Suprapubic skin (tissue), 4 donors: Measurements from ENCODE around the gene CPT1B. TPM values are rescaled to one million over a fixed set of nuclear protein-coding genes. Genes with fewer than 3 reads are reported as not detected.
"Not testable (repeated sequence)": the region's sequence is repeated elsewhere in the genome, so short reads cannot be mapped to it uniquely, and the experiment has no call there.

ENCODE experiments used
- DNase-seq, 2 donors: peaks; one replicate each; pipeline ENCODE4 v3.0.0-alpha.2; 2019; ENCODE audit warnings: low spot score in 2 of 2
- H3K27ac ChIP-seq: fragments of 200-600 bp; sonication (generic); one replicate; pipeline ENCODE4 v1.5.1; 2019
- H3K27me3 ChIP-seq: fragments of 200-600 bp; sonication (generic); one replicate; pipeline ENCODE4 v1.5.1; 2019
- H3K36me3 ChIP-seq: fragments of 200-600 bp; sonication (generic); one replicate; pipeline ENCODE4 v1.5.1; 2019
- H3K4me1 ChIP-seq: fragments of 200-600 bp; sonication (generic); one replicate; pipeline ENCODE4 v1.5.1; 2019
- H3K4me3 ChIP-seq: fragments of 200-600 bp; sonication (generic); one replicate; pipeline ENCODE4 v1.5.1; 2019; ENCODE audit warnings: mild to moderate bottlenecking
- H3K9me3 ChIP-seq: fragments of 200-600 bp; sonication (generic); one replicate; pipeline ENCODE4 v1.5.1; 2019
- CTCF ChIP-seq, 2 donors: fragments of 200-600 bp in 1 of 2; fragments of 450-650 bp in 1 of 2; sonication (generic) in 1 of 2; IDR thresholded peaks; one replicate each; pipeline ENCODE4 v1.5.1; 2016 to 2019; ENCODE audit warnings: antibody characterized with exemption in 2 of 2, mild to moderate bottlenecking in 1 of 2, moderate library complexity in 1 of 2
- EP300 ChIP-seq: sonication (generic); formaldehyde crosslinking; IDR thresholded peaks from one replicate; pipeline ENCODE4 v1.6.1; 2017; ENCODE audit warnings: antibody characterized with exemption
- POLR2A ChIP-seq, 2 donors: fragments of 450-650 bp; IDR thresholded peaks; one replicate each; pipeline ENCODE4 v1.6.1; 2017; ENCODE audit warnings: antibody characterized with exemption in 2 of 2, mild to moderate bottlenecking in 2 of 2, moderate library complexity in 2 of 2
- POLR2AphosphoS5 ChIP-seq, 3 donors: sonication (generic); formaldehyde crosslinking; IDR thresholded peaks; one replicate each; pipeline ENCODE4 v1.6.1; 2017; ENCODE audit warnings: antibody characterized with exemption in 3 of 3
- WGBS: methylation state at CpG from one replicate; pipeline ENCODE4 v1.1.5; 2018; 5-methylcytosine and 5-hydroxymethylcytosine counted together
- total RNA-seq, 4 donors: library from RNA; depleted of rRNA; stranded (reverse); fragments of >200 nt; gene quantifications; one replicate each; pipeline ENCODE4 v1.1.0, GENCODE V29; 2016

The CPT1B gene
- total RNA-seq, 4 donors from 2014 or later: 12.7 to 46.6 (median 19.2) TPM

GRCh38 chr22:50620593-50621355, 42.5 kb upstream of the CPT1B start:
- H3K36me3 ChIP-seq: peaks cover 4% of the 10 kb centered on the region
- H3K9me3 ChIP-seq: no peaks in the 10 kb centered on the region
- WGBS: 16% methylated on average over 25 of the region's 25 CpGs
- no peak overlapping the region for H3K27ac ChIP-seq
- DNase-seq: peak in 1 of 2 donors; percentile 85
- H3K4me1 ChIP-seq: peaks cover 37% of the 10 kb centered on the region
- TF ChIP-seq EP300 (no peak), POLR2AphosphoS5 (IDR thresholded peaks at IDR 0.05) (no peak), CTCF (IDR thresholded peaks at IDR 0.05) (no peak), POLR2A (IDR thresholded peaks at IDR 0.05) (no peak)
- H3K4me3 ChIP-seq: peak overlapping the region; percentile 38
- H3K27me3 ChIP-seq: no peaks in the 10 kb centered on the region

GRCh38 chr22:50614296-50614695, 36.1 kb upstream of the CPT1B start:
- not testable (repeated sequence) for DNase-seq

GRCh38 chr22:50613291-50613981, 35.2 kb upstream of the CPT1B start:
- peaks cover 17% of the 10 kb centered on the region for H3K4me1 ChIP-seq
- H3K27me3 ChIP-seq: peaks cover 17% of the 10 kb centered on the region
- DNase-seq: no peak
- WGBS: 70% methylated on average over 22 of the region's 22 CpGs
- TF ChIP-seq POLR2A (IDR thresholded peaks at IDR 0.05): no peak
- TF ChIP-seq CTCF (IDR thresholded peaks at IDR 0.05): no peak
- no peak for TF ChIP-seq POLR2AphosphoS5 (IDR thresholded peaks at IDR 0.05)
- TF ChIP-seq EP300: no peak
- H3K9me3 ChIP-seq: no peaks in the 10 kb centered on the region
- peak overlapping the region; percentile 42 for H3K27ac ChIP-seq
- no peaks in the 10 kb centered on the region for H3K36me3 ChIP-seq
- H3K4me3 ChIP-seq: no peak overlapping the region

More at GRCh38 chr22:50614296-50614695, 36.1 kb upstream of the CPT1B start:
- 65% methylated on average over 3 of the region's 3 CpGs for WGBS
- H3K36me3 ChIP-seq, H3K4me3 ChIP-seq, H3K27ac ChIP-seq, H3K9me3 ChIP-seq: not testable (repeated sequence)
- Histone ChIP-seq H3K27me3 (peaks cover 17% of the 10 kb centered on the region), H3K4me1 (peaks cover 17% of the 10 kb centered on the region)

GRCh38 chr22:50612528-50613221, 34.4 kb upstream of the CPT1B start:
- TF ChIP-seq EP300: no peak
- no peak for TF ChIP-seq POLR2A (IDR thresholded peaks at IDR 0.05)
- no peak for TF ChIP-seq POLR2AphosphoS5 (IDR thresholded peaks at IDR 0.05)
- TF ChIP-seq CTCF (IDR thresholded peaks at IDR 0.05): no peak
- no peaks in the 10 kb centered on the region for H3K36me3 ChIP-seq
- H3K27ac ChIP-seq: no peak overlapping the region
- no peak for DNase-seq
- no peaks in the 10 kb centered on the region for H3K9me3 ChIP-seq
- peaks cover 17% of the 10 kb centered on the region for H3K4me1 ChIP-seq
- 32% methylated on average over 21 of the region's 31 CpGs for WGBS
- H3K27me3 ChIP-seq: peaks cover 22% of the 10 kb centered on the region
- H3K4me3 ChIP-seq: no peak overlapping the region

- H3K4me3 ChIP-seq: no peak overlapping the region
- 37% methylated on average over 6 of the region's 6 CpGs for WGBS
- no peaks in the 10 kb centered on the region for H3K9me3 ChIP-seq
- H3K4me1 ChIP-seq: peaks cover 17% of the 10 kb centered on the region
- no peak for TF ChIP-seq CTCF (IDR thresholded peaks at IDR 0.05)
- TF ChIP-seq EP300: no peak
- no peak for TF ChIP-seq POLR2A (IDR thresholded peaks at IDR 0.05)
- no peak for TF ChIP-seq POLR2AphosphoS5 (IDR thresholded peaks at IDR 0.05)
- no peaks in the 10 kb centered on the region for H3K36me3 ChIP-seq
- no peak overlapping the region for H3K27ac ChIP-seq
- H3K27me3 ChIP-seq: peaks cover 27% of the 10 kb centered on the region
- no peak for DNase-seq
Measured at GRCh38 chr22:50612168-50612527, 33.9 kb upstream of the CPT1B start.
